Hindlimb muscle (tissue), 1 donor: ENCODE measurements around the gene SIGLEC7. TPM values are rescaled to one million over a fixed set of nuclear protein-coding genes. Genes with fewer than 3 reads are reported as not detected.

Source experiments
- DNase-seq: peaks from one replicate; pipeline ENCODE4 v3.0.0-alpha.2; 2013
- polyA plus RNA-seq: library from polyadenylated mRNA; unstranded; fragments of 120-200 nt; gene quantifications from one replicate; pipeline ENCODE4 v1.2.1, GENCODE V29; 2013; ENCODE audit not compliant: insufficient read length

Gene SIGLEC7
- polyA plus RNA-seq, 1 donor = 0.76 TPM

GRCh38 chr19:51169283-51169918 lies 27.3 kb downstream of the SIGLEC7 start:
- peak; percentile 51 for DNase-seq

GRCh38 chr19:51172223-51172622 lies 30.1 kb downstream of the SIGLEC7 start:
- no peak for DNase-seq

DNA sequence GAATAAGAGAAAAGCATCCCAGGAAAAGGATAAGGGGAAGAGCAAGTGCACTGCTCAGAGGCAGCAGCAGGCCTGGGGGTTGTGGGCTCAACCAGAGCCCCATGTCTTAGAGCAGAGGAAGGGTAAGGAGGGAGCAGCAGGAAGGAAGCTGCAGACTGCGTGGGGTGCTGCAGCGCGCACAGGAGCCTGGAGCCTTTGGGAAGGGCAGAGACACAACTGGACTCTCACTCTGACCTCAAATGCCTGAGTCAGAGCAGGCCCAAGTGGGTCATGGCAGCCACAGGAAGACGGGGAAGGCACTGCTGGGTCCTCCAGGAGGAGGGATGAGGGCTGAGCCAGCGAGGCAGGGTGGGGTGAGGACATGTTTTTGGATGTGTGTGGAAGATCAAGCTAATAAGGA lies 31.6 kb downstream of the SIGLEC7 start:
- DNase-seq = no peak

GRCh38 chr19:51179256-51179655 lies 37.2 kb downstream of the SIGLEC7 start:
- no peak for DNase-seq

- no peak for DNase-seq
These were observed 39.3 kb downstream of the SIGLEC7 start for GRCh38 chr19:51181377-51181912.

DNA sequence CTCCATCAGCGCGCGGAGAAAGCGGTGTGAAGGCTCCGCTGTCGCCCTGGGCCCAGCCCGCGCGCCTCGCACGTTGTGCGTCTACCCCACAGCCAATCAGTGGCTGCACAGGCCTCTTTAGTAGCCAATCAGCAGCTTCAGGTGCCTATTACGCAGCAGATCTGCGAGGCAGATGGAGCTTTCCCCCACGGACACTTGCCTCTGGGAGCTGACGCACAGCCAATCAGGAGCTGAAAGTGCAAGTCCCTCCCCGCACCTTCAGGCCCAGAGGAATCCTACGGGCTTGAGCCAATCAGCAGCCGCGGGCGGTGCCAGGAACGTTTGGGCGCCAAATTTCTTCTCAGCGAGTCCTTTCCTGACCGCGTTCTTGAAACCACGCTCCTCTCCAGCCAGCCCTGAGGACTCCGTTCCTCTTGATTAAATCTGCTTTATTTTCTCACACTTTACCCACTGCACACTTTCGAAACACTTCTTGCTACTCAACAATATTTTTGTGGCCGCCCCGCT lies 39.9 kb downstream of the SIGLEC7 start:
- DNase-seq = no peak

DNA sequence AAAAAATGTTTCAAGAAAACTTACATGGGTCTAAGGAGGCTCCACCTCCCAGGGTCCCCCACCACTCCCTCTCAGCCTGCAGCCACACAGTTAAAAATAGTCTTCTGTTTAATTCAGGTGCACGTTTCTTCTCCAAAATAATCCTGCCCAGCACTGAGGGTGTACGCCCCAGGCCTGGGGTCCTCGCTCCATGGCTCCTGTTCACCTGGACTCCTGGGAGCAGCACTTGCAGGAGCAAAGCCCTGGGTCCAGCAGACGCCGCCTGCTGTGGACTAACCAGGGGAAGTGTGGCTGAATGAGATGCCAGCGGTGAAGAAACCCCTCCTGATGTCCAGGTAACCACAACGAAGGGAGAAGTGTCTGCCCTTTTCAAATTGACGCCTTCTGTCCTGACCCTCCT lies 41.5 kb downstream of the SIGLEC7 start:
- DNase-seq = no peak

DNA sequence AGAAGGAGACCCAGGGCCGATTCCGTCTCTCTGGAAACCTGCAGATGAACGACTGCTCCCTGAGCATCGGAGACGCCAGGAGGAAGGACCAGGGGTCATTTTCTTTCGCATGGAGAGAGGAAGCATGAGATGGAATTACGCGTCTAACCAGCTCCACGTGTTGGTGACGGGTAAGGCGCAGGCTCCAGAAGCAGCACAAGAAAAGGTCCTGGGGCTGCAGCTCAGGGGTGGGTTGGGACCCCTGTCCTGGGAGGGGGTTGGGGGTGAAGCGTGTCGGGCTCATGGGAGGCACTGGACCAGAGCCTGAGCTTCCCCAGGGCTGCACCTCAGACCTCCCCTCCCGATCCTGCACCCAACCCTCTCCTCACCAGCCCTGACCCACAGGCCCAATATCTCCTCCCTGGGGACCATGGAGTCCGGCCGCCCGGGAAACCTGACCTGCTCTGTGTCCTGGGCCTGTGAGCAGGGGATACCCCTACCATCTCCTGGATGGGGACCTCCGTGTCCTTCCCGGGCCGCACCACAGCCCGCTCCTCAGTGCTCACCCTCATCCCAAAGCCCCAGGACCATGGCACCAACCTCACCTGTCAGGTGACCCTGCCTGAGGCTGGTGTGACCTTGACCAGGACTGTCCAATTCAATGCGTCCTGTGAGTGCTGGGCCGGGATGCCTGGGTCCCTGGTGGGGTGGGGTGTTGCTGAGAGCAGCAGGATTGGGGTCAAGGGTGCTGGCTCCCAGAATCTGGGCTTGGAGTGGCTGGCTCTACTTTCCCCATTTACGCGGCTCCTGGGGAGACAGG lies 43.2 kb downstream of the SIGLEC7 start:
- no peak for DNase-seq

DNA sequence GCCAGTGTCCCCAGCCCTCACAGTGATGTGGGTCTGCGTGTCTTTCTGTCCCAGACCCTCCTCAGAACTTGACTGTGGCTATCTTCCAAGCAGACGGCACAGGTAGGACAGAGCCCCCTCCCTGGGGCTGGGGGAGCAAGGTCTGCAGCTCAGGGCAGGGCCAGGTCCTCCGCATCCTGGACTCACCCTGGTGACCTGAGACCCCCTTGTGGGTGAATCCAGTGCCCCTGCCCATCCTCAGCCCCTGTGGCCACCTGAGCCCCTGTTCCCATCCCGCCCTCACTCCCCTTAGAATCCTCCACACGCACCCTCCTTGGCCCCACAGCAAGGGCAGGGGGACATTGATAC lies 43.7 kb downstream of the SIGLEC7 start:
- DNase-seq = no peak

DNA sequence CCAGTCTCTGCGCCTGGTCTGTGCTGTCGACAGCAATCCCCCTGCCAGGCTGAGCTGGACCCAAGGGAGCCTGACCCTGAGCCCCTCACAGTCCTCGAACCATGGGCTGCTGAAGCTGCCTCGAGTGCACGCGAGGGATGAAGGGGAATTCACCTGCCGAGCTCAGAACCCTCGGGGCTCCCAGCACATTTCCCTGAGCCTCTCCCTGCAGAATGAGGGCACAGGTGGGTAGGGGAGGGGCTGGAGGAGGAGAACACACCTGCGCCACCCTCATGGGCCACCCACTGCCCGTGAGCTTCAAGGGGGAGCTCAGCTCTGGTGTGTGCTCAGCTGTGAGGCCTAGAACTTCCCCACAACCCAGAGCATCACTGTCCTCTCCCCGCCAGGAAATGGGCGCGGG lies 44.2 kb downstream of the SIGLEC7 start:
- DNase-seq = no peak

GRCh38 chr19:51187395-51188226 lies 45.5 kb downstream of the SIGLEC7 start:
- DNase-seq = no peak

GRCh38 chr19:51188227-51188559 lies 46.1 kb downstream of the SIGLEC7 start:
- no peak for DNase-seq

DNA sequence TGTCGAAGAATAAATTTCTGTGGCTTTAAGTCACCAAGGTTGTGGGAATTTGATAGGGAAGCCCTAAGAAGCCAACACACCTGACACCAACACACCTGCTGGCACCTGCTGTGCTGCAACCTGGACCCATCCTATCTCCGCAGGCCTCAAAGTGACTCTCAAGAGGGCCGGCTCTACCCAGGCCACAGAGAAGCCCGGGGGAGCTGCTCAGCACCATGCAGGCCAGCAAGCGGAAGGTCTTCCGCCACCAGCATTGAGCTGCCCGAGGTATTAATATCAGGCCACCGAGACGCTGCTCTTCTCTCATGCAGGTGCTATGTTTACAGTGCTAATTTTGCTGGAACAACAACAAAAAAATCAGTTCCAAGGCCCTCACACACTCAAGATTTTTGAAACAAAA lies 50.6 kb downstream of the SIGLEC7 start:
- no peak for DNase-seq

- DNase-seq = no peak
These were observed 52.6 kb downstream of the SIGLEC7 start for GRCh38 chr19:51194527-51195315.

GRCh38 chr19:51195316-51195586 lies 53.1 kb downstream of the SIGLEC7 start:
- no peak for DNase-seq

- DNase-seq = no peak
These were observed 53.5 kb downstream of the SIGLEC7 start for GRCh38 chr19:51195616-51196015.

GRCh38 chr19:51196181-51196580 lies 54.1 kb downstream of the SIGLEC7 start:
- DNase-seq = no peak

GRCh38 chr19:51198641-51199040 lies 56.5 kb downstream of the SIGLEC7 start:
- DNase-seq = no peak

- no peak for DNase-seq
These were observed 58.1 kb downstream of the SIGLEC7 start for GRCh38 chr19:51200071-51200666.

DNA sequence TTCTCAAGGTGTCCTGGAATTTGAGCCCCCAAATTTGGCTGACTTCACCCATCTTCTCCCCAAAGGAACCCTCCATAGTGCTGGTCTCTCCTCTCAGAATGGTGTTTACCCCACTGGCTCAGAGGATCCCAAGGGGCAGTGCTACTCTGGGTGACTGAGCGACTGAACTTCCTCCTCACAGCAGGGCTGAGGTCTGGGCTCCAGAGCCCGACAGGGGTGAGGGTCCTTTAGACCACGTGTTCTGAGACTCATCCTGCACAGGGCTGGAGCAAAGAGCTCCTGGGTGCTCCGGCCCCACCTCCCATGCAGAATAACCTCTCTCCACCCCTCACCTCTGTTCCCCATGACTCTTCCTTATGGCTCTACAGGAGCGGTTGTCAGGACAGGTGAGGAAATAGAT lies 59.6 kb downstream of the SIGLEC7 start:
- no peak for DNase-seq
